ENCODE measurements around the gene ALAS2.

ALAS2 gene

DNA sequence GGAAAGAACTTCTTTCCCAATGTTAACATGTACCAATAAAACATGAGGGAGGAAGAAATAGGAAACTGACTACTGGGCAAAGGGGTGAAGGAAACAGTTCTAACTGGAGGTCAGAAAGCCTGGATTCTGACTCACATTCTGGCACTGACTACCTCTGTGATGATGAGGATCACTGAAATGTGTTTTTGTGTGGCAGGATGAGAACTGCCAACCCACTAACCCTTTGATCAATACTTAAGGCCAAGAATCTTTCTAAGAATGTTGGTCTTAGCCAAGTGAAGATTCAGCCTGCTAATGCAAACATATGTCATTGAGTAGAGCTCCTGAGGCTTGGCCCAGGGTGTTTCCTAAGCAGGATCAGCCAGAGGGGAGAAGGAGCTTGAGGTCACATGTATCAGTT, 4.6 kb downstream of the ALAS2 start:
- TF ChIP-seq CTCF (conservative IDR thresholded peaks at IDR 0.05; ENCODE audit: control insufficient read depth, insufficient read depth, low read depth, low read length), result no peak
- H3K4me3 ChIP-seq (ENCODE audit: control insufficient read depth, low read depth, low read length), result no peak overlapping the region
- peak; percentile 70 for DNase-seq (ENCODE audit: low read depth)

DNA sequence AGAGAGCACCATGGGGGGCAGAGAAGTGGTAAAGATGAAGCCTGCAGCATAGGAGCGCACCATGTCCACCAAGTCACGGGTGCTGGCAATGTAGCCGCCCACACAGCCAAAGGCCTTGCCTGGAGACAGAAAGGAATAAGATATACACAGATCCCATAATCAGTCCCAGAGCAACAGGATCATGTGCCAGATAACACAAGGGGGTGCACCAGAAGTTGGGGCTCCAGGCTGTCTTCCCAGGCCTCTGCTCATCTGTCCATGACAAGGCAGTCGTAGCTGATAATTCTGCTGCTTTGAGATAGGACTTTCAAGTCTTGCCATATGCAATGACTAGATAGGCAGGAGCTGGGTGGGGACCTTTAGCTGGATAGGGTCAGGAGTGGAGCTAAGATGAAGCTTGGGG, 15.9 kb downstream of the ALAS2 start:
- H3K4me3 ChIP-seq (ENCODE audit: control insufficient read depth, low read depth, low read length), result no peak overlapping the region
- no peak for DNase-seq (ENCODE audit: low read depth)
- no peak for TF ChIP-seq CTCF (conservative IDR thresholded peaks at IDR 0.05; ENCODE audit: control insufficient read depth, insufficient read depth, low read depth, low read length)

- TF ChIP-seq CTCF (conservative IDR thresholded peaks at IDR 0.05; ENCODE audit: control insufficient read depth, insufficient read depth, low read depth, low read length), result peak; percentile 33
- DNase-seq (ENCODE audit: low read depth), result peak; percentile 3
Observed at GRCh38 chrX:55011294-55011693, 19.5 kb downstream of the ALAS2 start.

GRCh38 chrX:55008571-55009358, 22.0 kb downstream of the ALAS2 start:
- no peak for TF ChIP-seq CTCF (conservative IDR thresholded peaks at IDR 0.05; ENCODE audit: control insufficient read depth, insufficient read depth, low read depth, low read length)
- no peak overlapping the region for H3K4me3 ChIP-seq (ENCODE audit: control insufficient read depth, low read depth, low read length)
- DNase-seq (ENCODE audit: low read depth), result peak; percentile 40

More at GRCh38 chrX:55011294-55011693, 19.5 kb downstream of the ALAS2 start:
- no peak overlapping the region for H3K4me3 ChIP-seq (ENCODE audit: control insufficient read depth, low read depth, low read length)

DNA sequence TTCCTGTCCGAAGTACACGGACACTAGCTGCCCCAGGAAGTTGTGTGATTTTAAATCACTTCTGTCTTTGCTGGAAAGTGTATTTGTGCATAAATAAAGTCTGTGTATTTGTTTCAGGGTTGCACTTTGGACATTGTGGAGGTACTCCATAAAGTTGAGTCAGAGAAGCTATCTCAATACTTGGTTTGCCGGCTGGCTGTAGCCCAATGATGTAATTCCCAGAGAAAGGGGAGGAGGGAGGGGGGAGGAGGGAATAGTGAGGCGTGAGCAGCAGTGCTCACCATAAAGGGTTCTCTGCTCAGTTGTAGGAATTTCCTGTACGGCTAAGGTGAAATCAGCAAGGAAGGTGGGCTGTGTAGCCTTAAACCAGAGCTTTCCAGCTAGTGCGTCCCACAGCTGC, 23.1 kb downstream of the ALAS2 start:
- no peak overlapping the region for H3K4me3 ChIP-seq (ENCODE audit: control insufficient read depth, low read depth, low read length)
- DNase-seq (ENCODE audit: low read depth), result peak; percentile 65
- TF ChIP-seq CTCF (conservative IDR thresholded peaks at IDR 0.05; ENCODE audit: control insufficient read depth, insufficient read depth, low read depth, low read length), result no peak

GRCh38 chrX:55006827-55007621, 23.8 kb downstream of the ALAS2 start:
- no peak overlapping the region for H3K4me3 ChIP-seq (ENCODE audit: control insufficient read depth, low read depth, low read length)
- TF ChIP-seq CTCF (conservative IDR thresholded peaks at IDR 0.05; ENCODE audit: control insufficient read depth, insufficient read depth, low read depth, low read length), result no peak
- DNase-seq (ENCODE audit: low read depth), result no peak
